Ishikawa (cell line): ENCODE measurements around the gene COMMD1.

Experiments used
- TAF1 ChIP-seq: IDR thresholded peaks from 2 replicates; pipeline ENCODE4 v1.6.1; 2012; ENCODE audit warnings: low read depth, mild to moderate bottlenecking
- YY1 ChIP-seq: IDR thresholded peaks from 2 replicates; pipeline ENCODE4 v1.6.1; 2012; ENCODE audit warnings: low read depth

- TF ChIP-seq YY1 = no peak
- no peak for TF ChIP-seq TAF1
Observed at GRCh38 chr2:62144689-62145477, 239.4 kb downstream of the COMMD1 start.
